GM18502 (cell line): ENCODE data around the gene MAD2L1BP.

Experiments
- ATAC-seq: cut with Tn5 transposase; IDR thresholded peaks from one replicate; pipeline ENCODE4 v1.9.1; 2021; ENCODE audit warnings: mild to moderate bottlenecking; ENCODE audit not compliant: unreplicated experiment, poor library complexity

Gene MAD2L1BP

DNA sequence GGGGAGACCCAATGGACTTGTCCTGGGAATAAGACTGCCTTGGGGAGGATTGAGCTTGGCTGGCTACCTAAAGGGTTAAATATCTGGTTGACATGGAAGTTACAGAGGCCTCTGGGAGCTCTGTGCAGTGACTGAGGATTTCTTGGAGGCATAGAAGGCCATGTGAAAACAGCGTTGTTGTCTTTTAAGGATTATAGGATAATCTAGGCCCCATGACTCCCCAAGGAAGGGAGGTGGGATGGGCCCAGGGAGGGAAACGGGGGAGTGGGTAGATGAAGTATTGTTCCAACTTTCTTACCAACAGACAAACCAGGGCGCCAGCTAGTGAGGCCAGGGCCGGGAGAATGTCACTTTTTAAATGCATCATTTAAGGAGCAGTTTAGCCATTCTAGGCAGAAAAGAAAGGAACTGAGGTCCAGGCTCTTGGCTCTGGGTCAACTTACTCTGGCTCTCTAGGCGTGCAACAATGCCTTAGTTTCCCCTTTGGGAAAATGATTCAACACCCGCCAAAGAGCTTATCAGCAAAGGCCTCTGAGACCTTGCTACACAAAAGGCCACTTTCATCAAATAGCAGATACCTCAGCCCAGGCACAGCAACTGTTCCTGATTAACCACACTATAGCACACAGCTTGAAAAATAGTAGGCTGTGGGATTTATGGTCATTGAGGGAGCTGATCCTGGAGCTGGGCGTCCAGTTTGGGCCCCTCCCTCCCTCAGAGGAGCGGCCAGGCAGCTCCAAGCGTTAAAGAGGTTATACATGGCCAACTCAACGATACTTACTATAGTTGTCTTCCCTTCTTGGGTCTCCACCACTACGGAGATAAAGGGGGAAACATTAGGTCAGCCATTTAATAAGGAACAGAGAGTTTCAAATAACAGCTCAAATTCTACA, 44.9 kb downstream of the MAD2L1BP start:
- no peak for ATAC-seq

- ATAC-seq: no peak
Observed at GRCh38 chr6:43681303-43681702, 45.7 kb downstream of the MAD2L1BP start.

DNA sequence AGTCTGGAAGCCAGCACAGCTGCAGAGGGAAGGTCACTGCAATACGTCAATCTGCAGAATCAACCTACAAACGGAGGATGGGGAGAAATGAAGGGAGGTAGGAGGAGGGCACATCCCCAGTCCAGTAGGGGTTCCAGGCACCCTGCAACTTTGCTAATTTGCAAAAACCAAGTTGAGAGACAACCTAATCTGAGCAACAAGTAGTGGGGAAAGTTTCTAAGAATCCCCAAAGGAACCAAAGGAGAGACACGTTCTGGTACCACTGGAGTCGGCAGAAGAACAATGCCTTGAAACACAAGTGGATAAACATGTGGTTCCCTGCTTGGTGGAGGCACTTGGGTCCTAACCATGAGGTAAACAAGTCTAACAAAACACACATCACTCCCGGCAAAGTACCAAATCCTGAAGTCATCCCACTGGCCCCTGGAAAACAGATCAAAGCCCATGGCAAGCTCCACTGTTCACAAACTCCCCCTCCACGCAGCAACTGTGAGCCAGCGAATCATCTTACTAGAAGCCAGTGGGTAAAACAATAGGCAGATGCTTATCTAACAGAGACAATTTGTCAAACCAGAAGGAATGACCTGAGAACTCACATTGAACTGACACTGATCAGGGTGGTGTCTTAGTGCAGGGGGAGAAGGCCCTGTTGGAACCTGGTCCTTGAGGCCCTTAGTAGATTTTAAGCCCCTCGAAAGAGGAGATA, 47.2 kb downstream of the MAD2L1BP start:
- ATAC-seq: no peak

DNA sequence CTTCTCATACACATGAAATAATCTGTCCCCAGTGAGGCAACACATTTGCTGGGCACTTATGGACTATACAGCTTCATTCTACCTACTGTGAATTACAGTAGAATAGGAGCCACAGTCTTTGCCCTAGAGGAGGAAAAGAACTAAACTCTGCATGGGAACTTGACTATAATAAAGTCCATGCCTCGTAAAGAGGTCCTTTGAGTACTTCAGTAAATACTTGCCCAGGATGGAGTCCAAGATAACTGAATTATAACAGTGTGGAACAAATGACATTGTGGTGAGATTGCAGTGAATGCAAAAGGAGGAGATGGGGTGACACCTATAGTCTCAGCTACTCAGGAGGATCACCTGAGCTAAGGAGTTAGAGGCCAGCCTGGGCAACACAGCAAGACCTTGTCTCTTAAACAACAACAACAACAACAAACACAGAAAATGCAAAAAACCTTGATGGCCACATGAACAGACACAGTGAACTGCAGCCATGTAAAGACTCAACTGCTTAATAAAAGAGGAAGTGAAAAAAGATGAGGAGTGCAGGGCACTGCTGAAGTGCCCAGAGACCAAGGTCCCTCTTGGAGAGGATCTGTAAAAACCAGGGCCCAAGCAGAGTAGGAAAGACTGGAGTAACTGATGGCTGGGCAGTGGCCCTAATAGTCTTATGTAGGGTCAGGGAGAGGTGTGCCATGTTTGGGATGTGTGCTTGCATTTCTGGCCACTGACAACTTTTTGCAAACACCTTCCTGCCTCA, 48.2 kb downstream of the MAD2L1BP start:
- no peak for ATAC-seq

- no peak for ATAC-seq
Observed at GRCh38 chr6:43687079-43687436, 51.4 kb downstream of the MAD2L1BP start.

DNA sequence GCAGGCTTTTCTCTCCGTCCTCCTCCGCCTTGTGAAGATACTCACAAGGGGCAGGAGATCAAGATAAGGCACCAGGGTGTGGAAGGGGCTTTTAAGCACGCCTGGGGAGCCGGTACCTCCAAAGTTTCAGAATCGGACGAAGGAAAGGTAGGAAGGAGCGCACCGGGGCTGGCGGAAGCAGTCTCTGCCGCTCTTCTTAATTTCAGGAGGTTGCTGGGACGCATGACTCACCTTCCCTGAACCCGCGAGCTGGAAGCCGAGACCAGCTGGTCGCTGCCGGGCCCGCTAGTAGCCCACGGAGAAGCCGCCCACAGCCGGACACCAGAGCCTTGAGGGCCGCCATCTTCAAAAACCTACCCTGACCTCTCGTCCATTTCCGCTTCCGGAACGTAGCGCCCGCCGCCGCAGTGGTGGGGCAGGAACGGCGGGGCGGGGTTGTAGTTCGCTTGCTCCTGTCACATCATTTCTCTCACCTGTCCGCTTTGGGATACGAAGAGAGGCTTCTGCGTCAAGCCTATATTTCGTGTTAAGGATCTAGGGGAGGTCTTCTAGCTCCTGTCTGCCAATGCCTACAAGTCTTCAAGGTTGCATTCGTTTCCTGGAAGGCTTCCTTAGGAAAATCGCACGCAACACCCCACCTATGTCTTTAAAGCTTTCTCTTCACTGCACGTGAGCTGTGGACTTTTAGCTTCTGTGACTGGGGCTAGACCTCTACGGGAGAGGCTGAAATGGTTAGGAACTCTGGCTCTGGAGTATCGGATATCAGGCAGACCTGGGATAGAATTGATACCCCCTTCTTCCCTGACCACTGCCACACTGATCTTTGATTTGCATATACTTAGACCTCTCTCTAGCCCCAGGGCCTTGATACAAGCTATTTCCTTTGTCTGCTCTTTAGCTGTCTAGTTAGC, 52.1 kb downstream of the MAD2L1BP start, which contains the start of gene MRPS18A:
Gene MRPS18A, minus strand, starts transcription at position 355 of the 911 bp plus-strand sequence. Its CDS starts 12 bp downstream, at position 343.
- peak; percentile 96 for ATAC-seq

DNA sequence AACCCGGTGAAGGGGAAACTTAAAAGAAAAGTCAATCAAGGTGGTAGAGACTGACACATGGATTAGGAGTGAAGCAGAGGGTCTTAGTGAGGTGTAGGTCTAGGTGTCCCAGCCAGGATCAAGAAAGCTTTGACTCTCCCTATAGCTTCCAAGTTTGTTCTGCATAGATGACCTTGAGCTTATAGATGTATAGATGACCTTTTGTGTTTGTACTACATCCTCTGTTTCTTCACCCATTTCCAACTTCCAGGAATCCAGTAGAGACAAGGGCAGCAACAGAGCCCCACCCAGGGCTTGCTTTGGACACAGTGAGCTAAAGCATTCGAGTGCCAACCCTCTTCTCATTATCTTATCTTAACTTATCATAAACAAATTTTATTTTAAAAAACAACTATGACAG, 53.8 kb downstream of the MAD2L1BP start:
- ATAC-seq: no peak
